Cardiac fibroblast (primary cell): ENCODE results near the gene CPNE2.

Experiments
- DNase-seq, 2 donors: peaks; one replicate each; pipeline versions ENCODE4 v3.0.0 to v3.0.0-alpha.2; 2010; ENCODE audit warnings: low read depth in 2 of 2
- H3K4me3 ChIP-seq, 2 donors: replicated peaks in 1 of 2; 1 replicate in 1 of 2; 2 replicates in 1 of 2; pipeline ENCODE4 v1.5.1; 2011; ENCODE audit warnings: low read depth in 2 of 2, low read length in 2 of 2, mild to moderate bottlenecking in 2 of 2, moderate library complexity in 1 of 2
- TF ChIP-seq, protein P1 (sequence below): IDR thresholded peaks from one replicate; pipeline ENCODE4 v1.5.1; 2011; ENCODE audit warnings: low read depth, mild to moderate bottlenecking, low read length, inconsistent platforms

Gene CPNE2

DNA sequence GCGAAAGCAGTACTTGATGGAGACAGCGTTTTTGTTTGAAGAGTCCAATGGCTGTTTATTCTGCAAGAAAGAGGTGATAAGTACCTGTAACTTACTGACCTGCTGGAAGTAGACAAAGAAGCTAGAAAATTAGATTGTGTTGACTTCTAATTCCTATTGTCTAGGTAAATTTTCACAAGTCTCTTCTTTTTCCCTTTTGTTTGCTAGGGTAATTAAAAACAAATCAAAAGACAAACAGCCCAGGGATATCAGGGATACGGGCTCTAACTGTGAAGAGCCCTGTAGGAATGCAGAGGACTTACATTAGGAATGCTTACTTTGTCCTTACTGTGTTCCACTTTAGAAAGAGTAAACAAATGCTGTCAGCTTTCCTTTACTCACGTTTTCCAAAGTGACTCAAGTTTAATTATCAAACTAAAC, 86.4 kb downstream of the CPNE2 start:
- TF ChIP-seq, protein P1, sequence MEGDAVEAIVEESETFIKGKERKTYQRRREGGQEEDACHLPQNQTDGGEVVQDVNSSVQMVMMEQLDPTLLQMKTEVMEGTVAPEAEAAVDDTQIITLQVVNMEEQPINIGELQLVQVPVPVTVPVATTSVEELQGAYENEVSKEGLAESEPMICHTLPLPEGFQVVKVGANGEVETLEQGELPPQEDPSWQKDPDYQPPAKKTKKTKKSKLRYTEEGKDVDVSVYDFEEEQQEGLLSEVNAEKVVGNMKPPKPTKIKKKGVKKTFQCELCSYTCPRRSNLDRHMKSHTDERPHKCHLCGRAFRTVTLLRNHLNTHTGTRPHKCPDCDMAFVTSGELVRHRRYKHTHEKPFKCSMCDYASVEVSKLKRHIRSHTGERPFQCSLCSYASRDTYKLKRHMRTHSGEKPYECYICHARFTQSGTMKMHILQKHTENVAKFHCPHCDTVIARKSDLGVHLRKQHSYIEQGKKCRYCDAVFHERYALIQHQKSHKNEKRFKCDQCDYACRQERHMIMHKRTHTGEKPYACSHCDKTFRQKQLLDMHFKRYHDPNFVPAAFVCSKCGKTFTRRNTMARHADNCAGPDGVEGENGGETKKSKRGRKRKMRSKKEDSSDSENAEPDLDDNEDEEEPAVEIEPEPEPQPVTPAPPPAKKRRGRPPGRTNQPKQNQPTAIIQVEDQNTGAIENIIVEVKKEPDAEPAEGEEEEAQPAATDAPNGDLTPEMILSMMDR = no peak
- H3K4me3 ChIP-seq = no peak overlapping the region
- no peak for DNase-seq

DNA sequence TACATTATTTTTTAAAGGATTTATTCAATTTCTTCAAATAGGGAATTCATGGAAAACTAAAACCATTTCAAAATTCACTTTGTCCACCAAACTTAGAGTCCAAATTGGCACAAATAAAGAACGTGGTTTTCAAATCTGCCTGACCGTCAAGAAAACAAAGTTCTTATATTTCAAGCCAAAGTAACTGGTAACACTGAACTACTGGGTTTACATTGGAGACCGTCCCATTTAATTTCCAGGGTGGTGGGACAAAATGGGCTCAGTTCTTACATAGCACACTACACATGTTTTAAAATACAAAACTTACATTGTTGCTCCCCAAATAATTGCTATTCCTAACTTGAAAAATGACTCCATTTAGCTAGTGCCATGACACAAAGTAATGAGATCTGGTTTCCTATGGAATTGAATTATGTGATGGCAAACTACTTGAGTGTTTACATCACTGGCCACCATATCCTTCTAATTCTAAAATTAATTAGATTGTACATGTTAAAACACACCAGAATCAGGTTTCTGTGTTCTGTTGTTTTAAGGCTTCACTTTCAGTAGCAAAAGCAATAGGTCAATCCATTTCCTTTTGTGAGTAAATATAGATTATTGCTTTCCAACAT, 86.9 kb downstream of the CPNE2 start:
- no peak overlapping the region for H3K4me3 ChIP-seq
- no peak for DNase-seq
- TF ChIP-seq, protein P1 = no peak

DNA sequence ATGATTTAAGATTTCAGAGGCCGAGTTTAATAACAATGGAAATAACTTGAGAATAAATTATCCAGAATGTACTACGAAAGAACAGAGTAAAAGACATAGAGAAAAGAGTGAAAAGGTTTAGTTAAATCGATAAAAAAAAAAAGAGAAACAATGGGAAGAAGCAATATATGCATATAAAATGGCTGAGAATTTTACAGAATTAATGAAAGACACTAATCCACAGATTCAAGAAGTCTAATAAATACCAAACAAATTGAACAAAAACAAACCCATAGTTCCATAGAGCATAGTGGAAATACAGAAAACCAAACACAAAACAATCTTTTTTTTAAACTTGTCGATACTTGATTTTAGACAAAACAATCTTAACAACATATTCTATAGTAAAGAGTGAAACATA, 91.7 kb downstream of the CPNE2 start:
- no peak for DNase-seq
- TF ChIP-seq, protein P1 = no peak
- H3K4me3 ChIP-seq = no peak overlapping the region

DNA sequence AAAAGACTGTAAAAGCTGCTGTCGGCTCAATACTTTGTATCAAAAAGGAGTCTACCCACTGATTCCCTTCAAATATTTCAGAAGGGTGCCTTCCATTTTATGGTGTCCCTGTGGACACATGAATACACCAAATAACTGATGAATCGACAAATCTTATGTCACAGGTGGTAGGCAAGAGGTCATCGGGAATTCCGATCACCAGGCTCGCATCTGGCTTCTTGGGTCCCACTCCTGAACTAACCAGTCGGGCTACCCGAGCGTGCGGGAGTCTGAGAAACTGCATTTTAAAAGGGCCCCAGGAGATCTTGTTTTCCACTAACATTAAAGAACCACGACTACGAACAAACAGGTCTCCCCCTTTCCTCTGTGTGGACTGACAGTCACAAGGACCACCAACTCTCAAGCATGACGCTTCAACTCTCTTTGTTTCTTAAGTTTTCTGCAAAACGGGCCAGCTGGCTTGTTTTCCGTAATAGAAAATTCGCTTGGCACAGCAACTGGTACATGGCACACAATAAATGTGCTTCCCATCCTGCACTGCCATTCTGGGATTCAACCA, 92.6 kb downstream of the CPNE2 start:
- H3K4me3 ChIP-seq = peak overlapping the region; percentile 92 to 99
- TF ChIP-seq, protein P1 = no peak
- DNase-seq = no peak

DNA sequence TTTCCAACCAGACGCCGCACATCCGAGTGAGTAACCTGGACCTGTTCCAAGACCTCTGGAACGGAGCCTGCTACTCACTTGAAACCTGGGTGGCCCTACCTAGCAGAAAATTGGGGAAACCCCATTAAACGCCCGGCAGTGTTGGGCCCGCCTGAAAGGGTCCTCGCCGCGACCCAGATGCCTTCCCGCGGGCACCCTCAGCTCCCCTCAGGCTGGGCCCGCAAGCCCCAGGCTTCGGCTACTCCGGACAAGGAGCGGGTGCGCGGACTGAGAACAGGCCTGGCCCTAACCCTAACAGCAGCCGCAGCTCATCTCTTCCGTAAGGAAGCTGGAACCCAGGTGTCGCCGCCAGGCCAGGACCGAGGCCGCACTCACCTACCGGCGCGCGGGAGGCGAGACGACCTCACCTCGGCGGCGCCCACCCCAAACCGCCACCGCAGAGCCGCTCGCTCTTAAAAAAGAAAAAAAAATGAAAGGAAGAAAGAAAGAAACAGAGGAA, 93.1 kb downstream of the CPNE2 start:
- peak; percentile 69 to 84 for DNase-seq
- peak overlapping the region; percentile 92 to 99 for H3K4me3 ChIP-seq
- TF ChIP-seq, protein P1 = no peak

DNA sequence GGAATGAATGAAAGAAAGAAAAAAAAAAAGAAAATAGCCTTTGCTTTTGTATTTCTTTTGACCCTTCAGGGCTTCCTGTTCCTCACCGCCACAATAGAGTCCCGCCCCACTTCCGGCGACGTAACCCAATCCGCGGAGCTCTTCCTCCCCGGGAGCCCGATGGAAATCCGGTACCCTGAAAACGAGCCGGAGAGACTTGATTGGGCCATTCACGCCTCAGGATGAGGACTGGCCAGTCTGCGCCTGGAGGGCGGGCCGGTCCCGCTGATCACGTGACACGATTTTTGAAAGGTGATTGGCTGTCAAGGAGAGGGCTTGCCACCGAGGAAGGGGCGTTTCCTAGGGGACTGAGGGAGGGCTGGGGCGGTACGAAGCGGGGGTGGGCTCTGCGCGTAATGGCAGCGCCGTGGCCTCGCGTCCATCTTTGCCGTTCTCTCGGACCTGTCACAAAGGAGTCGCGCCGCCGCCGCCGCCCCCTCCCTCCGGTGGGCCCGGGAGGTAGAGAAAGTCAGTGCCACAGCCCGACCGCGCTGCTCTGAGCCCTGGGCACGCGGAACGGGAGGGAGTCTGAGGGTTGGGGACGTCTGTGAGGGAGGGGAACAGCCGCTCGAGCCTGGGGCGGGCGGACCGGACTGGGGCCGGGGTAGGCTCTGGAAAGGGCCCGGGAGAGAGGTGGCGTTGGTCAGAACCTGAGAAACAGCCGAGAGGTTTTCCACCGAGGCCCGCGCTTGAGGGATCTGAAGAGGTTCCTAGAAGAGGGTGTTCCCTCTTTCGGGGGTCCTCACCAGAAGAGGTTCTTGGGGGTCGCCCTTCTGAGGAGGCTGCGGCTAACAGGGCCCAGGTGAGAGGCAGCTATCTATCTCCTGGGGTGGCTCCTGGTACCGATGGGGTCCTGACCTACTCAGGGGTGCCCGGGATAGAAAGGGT, 93.8 kb downstream of the CPNE2 start, which contains the start of the genes PSME3IP1 and RSPRY1:
Gene PSME3IP1 (minus strand): TSS at position 95 of the 927 bp plus-strand sequence. CDS start 12,185 bp downstream, outside the sequence.
Gene RSPRY1 (plus strand): TSS at position 385 of the 927 bp plus-strand sequence. CDS start 18,330 bp downstream, outside the sequence.
- peak within 1 kb of the TSS; percentile 92 to 99 for H3K4me3 ChIP-seq
- TF ChIP-seq, protein P1 = no peak
- DNase-seq = peak; percentile 100
